22Rv1 (cell line): ENCODE results near the gene HPS3.
A peak's percentile ranks its signal among the peaks of the same experiment; 100 is the strongest.

ENCODE experiments used
- H3K27ac ChIP-seq: fragments of 450-650 bp; 2 replicates; pipeline ENCODE4 v1.5.1; 2017
- ZFX ChIP-seq: fragments of 450-650 bp; IDR thresholded peaks from 2 replicates; pipeline ENCODE4 v1.6.1; 2017; ENCODE audit warnings: antibody characterized with exemption, borderline replicate concordance
- TF ChIP-seq, protein P1 (sequence below): fragments of 450-650 bp; IDR thresholded peaks from 2 replicates; pipeline ENCODE4 v1.5.1; 2017; ENCODE audit warnings: mild to moderate bottlenecking

The HPS3 gene

DNA sequence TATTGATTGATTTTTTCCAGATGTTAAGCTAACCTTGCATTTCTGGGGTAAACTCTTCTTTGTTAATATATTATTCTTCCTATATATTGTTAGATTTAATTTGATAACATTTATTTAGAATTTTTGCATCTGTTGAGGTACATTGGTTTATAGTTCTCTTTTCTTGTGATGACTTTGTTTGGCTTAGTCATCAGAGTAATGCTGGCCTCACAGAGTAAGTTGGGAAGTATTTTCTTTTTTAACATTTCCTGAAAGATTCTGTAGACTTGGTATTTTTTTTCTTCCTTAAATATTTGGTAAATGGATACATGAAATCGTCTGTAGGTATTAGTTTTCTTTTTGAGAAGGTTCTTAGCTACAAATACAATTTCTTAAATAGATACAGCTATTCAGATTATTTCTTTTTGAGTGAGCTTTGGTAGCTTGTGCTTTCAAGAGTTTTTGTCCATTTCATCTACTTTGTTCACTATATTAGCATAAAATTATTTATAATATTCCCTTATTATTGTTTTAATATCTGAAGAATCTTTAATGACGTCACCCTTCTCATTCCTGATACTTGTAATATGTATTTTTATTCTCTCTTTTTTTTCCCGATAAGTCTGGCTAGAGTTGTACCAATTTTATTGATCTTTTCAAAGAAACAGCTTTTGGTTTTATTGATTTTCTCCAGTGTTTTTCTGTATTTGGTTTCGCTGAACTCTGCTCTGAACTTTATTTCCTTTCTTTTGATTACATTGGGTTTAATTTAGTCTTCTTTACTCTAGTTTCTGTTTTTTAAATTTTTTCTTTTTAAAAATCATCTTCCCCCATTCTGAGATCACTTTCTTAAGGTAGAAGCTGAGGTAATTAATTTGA is 6.5 kb upstream of the HPS3 start:
- no peak overlapping the region for H3K27ac ChIP-seq
- no peak for TF ChIP-seq ZFX
- TF ChIP-seq, protein P1, sequence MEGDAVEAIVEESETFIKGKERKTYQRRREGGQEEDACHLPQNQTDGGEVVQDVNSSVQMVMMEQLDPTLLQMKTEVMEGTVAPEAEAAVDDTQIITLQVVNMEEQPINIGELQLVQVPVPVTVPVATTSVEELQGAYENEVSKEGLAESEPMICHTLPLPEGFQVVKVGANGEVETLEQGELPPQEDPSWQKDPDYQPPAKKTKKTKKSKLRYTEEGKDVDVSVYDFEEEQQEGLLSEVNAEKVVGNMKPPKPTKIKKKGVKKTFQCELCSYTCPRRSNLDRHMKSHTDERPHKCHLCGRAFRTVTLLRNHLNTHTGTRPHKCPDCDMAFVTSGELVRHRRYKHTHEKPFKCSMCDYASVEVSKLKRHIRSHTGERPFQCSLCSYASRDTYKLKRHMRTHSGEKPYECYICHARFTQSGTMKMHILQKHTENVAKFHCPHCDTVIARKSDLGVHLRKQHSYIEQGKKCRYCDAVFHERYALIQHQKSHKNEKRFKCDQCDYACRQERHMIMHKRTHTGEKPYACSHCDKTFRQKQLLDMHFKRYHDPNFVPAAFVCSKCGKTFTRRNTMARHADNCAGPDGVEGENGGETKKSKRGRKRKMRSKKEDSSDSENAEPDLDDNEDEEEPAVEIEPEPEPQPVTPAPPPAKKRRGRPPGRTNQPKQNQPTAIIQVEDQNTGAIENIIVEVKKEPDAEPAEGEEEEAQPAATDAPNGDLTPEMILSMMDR, result no peak

DNA sequence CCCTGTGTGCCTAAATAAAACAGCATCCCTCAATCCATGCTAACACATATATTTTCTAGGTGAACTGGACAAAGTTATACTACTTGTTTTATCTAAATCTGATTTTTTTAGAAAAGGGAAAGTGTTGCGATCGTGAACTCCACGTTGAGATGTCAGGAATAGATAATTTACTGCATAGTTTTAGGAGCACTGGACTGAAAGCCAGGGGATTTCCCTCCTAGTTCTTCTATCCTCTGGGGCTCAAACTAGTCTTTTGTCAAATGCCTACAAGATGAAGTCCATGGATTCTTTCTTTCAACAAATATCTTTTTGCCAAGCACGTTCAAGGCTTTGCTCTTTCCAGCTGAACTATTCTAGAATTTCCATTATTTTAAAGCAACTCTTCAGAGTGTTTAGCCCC is 617 bp upstream of the HPS3 start:
- H3K27ac ChIP-seq, result peak overlapping the region; percentile 77
- TF ChIP-seq ZFX, result no peak
- TF ChIP-seq, protein P1, result no peak

DNA sequence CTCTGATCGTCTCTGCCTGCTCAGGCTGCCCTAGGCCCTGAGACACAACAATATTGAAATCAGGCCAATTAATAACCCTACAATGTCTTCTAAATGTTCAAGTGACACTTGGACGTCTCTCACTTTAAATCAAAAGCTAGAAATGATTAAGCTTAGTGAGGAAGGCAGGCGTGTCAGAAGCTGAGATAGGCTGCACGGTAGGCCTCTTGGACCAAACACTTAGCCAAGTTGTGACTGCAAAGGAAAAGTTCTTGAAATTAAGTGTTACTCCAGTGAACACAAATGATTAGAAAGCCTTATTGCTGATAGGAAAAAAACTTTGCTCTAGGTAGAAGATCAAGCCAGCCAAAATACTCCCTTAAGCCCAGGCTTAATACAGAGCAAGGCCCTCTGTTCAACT is 2.2 kb downstream of the HPS3 start:
- TF ChIP-seq, protein P1, result no peak
- no peak for TF ChIP-seq ZFX
- H3K27ac ChIP-seq, result no peak overlapping the region

DNA sequence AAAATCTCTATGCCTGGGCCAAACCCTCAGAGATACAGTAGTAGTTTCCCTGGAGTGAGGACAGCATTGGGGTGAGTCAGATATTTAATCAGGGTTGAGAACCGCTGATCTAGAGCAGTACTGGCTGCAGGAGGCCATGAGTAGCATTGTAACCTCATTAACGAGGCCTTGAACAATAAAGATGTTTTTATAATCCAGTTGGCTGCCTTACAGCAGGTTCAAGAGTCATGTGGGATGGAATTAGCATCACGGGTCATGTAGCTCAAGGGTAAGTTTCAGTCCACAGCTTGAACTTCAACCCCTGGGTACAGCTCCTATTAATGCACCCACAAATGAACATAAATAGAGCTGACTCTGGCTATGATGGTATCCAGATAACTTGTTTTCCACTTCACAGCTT is 5.1 kb downstream of the HPS3 start:
- H3K27ac ChIP-seq, result no peak overlapping the region

DNA sequence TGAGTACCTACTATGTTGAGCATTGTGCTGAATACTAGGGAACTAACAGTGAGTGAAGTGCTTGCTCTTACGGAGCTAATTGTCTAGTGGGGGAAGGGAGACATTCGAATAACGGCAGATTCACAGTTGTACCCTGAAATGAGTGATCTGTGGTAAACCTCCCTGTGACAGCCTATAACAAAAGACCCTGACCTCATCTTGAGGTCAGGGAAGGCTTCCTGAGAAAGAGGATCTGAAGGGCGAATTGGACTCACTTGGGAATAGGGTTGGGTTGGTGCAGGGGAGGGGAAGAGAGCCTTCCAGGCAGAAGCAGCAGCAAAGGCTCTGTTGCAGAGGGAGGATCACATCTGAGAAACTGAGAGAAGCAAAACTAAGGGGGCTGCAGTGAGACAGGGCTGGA is 13.2 kb downstream of the HPS3 start:
- H3K27ac ChIP-seq, result no peak overlapping the region

More for the DNA sequence above, 5.1 kb downstream of the HPS3 start:
- no peak for TF ChIP-seq ZFX
- TF ChIP-seq, protein P1, result no peak

DNA sequence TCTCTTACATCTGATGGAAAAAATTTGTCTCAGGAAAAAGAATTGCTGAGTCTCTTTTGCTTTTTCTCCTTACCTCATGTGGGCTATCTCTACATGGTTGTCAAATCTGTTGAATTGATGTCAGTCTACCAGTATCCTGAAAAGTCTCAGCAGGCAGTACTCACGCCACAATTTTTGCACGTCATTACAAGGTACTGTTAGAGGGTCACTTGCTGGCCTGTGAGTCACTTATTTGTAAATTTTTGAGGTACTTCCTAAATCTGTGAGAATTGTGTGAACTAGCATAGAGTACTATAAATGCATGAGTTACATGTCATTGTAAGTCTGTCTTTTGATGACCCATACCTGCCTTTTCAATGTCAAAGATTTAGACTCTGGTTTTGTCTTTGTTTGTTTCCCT is 15.9 kb downstream of the HPS3 start:
- H3K27ac ChIP-seq, result no peak overlapping the region
- TF ChIP-seq ZFX, result no peak
- TF ChIP-seq, protein P1, result no peak

More for the DNA sequence above, 13.2 kb downstream of the HPS3 start:
- TF ChIP-seq, protein P1, result no peak
- TF ChIP-seq ZFX, result no peak

DNA sequence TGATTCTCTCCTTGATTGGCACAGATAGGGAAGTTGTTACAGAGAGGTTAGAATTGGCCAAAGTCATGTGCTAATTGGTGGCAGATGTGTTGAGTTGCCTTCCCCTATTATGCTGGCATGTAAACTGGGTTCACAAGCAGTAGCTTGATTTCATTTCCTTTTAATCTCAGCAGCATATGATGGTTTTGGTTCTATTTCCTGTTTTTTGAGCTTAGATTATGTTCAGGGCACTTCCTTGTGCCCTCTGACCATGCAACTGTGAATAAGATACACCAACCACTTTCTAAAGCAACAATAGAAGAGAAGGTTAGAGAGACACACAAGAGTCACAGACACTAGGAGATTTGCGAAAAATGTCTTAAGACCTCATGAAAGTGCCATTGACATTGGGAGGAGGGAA is 16.5 kb downstream of the HPS3 start:
- H3K27ac ChIP-seq, result no peak overlapping the region
- TF ChIP-seq ZFX, result no peak
- TF ChIP-seq, protein P1, result no peak
